HPDE6-E6E7 (cell line): ENCODE results near the gene SEC23A.
"Not testable (repeated sequence)": the region's sequence is repeated elsewhere in the genome, so short reads cannot be mapped to it uniquely, and the experiment has no call there.

Experiments used
- DNase-seq: peaks from one replicate; pipeline ENCODE4 v3.0.0; 2011; ENCODE audit warnings: missing footprints; ENCODE audit errors: extremely low spot score

SEC23A gene

GRCh38 chr14:39091716-39092115, 11.3 kb downstream of the SEC23A start:
- no peak for DNase-seq

DNA sequence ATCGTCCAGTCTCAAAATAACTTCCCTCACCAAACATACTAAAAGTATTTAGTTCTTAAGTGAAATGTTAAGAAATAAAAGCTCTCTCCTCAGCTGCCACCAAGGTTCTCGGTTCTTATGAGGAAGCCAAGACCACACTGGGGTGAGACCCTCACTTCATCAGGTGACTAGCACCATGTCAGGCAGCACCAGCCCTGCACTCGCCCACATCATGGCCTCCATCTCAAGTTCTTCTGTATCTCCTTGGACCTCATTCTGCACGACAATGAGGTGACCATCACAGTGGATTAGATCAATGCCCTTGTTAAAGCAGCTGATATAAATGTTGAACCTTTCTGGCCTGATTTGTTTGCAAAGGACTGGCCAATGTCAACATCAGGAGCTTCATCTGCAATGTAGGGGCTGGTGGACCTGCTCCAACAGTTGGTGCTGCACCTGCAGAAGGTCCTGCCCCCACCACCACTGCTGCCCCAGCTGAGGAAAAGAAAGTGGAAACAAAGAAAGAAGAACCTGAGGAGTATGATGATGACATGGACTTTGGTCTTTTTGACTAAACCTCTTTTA, 12.4 kb downstream of the SEC23A start:
- DNase-seq = no peak

DNA sequence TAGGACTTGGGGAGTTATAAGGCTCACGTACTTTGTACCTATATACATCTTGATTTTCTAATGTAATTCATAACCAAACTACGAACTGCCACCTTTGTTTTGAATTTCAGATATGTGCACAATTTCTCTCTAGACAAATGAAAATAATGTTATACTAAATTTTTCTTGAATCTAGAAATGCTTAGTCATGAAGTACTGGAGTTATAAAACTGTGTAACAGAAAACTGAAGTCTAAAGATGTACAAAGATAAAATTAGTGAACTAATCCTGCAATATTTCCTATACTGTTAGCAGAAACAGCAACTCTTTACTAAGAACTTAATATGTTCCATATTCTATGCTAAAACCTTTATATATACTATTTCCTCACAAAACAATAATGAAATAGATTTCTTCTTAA, 15.5 kb downstream of the SEC23A start:
- no peak for DNase-seq

- DNase-seq = no peak
These were observed 17.1 kb downstream of the SEC23A start for GRCh38 chr14:39085933-39086332.

- no peak for DNase-seq
These were observed 19.9 kb downstream of the SEC23A start for GRCh38 chr14:39083127-39083526.

DNA sequence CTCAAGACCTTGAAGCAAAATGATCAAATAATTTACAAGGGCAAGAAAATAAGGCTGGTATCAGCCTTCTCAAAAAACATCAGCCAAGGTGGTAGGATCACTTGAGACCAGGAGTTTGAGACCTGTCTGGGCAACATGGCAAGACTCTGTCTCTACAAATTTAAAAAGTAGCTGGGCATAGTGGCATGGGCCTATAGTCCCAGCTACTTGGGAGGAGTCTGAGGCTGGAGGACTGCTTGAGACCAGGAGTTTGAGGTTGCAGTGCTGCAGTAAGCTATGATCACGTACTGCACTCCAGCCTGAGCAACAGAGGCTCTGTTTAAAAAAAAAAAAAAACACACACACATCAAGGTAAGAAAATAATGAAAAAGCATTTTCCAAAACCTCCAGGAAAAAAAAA, 22.1 kb downstream of the SEC23A start:
- DNase-seq = no peak

DNA sequence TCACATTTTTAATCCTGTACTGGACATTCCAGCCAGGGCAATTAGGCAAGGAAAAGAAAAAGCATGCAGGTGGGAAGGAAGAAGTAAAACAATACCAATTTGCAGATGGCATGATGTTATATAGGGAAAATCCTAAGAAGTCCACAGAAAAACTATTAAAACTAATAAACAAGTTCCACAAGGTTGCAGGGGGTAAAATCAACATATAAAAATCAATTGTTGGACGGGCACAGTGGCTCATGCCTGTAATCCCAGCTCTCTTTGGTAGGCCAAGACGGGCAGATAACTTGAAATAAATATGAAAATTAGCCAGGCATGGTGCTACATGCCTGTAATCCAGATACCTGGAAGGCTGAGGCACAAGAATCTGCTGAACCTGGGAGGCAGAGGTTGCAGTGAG, 31.9 kb downstream of the SEC23A start:
- no peak for DNase-seq

- no peak for DNase-seq
These were observed 33.1 kb downstream of the SEC23A start for GRCh38 chr14:39069923-39070322.

GRCh38 chr14:39069169-39069805, 33.7 kb downstream of the SEC23A start:
- not testable (repeated sequence) for DNase-seq

GRCh38 chr14:39060818-39061437, 42.1 kb downstream of the SEC23A start:
- no peak for DNase-seq

DNA sequence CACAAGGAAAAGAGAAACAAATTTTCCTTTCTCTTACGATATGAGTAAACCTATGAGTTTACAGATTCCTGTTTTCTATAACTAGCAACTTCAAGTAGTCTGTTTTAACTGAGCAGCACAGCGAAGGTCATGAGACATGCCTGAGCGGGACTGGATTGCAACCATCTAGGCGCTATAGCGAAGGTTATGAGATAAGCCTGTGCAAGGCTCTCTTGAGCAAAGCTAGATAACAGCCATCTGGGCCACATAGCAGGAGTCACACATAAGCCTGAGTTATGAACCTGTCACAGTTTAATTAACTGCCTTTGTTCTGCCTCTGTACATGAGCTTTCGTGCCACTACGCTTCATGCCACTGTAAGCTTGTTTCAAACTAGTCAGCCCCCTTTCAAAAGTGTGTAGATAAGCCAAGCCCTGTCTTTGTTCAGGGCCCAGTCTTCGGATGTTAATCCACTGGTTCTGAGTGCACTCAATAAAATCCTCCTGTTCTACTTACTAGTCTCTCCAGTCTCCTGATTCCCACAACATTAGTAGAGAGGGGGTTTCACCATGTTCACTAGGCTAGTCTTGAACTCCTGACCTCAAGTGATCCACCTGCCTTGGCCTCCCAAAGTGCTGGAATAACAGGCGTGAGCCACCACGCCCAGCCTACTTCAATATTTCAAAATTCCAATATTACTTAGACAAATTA, 47.1 kb downstream of the SEC23A start:
- DNase-seq = no peak

DNA sequence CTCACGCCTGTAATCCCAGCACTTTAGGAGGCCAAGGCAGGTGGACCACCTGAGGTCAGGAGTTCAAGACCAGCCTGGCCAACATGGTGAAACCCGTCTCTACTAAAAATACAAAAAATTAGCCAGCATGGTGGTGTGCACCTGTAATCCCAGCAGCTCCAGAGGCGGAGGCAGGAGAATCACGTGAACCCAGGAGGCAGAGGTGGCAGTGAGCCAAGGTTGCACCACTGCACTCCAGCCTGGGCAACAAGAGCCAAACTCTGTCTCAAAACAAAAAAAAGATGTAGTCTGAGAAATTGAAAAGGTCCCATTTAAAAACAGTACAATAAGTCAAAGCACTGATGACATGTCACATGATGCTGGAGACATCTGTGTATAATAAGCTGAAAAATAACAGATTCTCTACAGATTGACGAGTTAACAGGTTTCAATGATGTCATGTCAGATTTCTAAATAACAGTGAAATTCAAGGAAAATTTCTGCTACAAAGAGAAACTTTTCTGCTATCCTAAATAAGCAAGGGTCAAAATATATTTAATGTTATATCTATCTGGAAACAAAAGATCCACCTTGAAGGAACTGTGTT, 50.1 kb downstream of the SEC23A start:
- DNase-seq = not testable (repeated sequence)

GRCh38 chr14:39050389-39050788, 52.6 kb downstream of the SEC23A start:
- peak; percentile 47 for DNase-seq

DNA sequence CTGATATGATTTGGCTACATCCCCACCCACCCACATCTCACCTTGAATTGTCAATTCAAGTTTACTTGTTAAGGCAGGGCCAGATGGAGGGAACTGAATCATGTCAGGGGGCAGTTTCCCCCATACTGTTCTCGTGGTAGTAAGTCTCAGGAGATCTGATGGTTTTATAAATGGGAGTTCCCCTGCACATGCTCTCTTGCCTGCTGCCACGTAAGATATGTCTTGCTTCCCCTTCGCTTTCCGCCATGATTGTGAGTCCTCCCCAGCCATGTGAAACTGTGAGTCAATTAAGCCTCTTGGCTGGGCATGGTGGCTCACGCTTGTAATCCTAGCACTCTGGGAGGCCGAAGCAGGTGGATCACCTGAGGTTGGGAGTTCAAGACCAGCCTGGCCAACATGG, 57.1 kb downstream of the SEC23A start:
- not testable (repeated sequence) for DNase-seq

GRCh38 chr14:39043352-39043943, 59.6 kb downstream of the SEC23A start:
- no peak for DNase-seq

- DNase-seq = no peak
These were observed 62.5 kb downstream of the SEC23A start for GRCh38 chr14:39040529-39040928.

- no peak for DNase-seq
These were observed 64.5 kb downstream of the SEC23A start for GRCh38 chr14:39038542-39038941.

DNA sequence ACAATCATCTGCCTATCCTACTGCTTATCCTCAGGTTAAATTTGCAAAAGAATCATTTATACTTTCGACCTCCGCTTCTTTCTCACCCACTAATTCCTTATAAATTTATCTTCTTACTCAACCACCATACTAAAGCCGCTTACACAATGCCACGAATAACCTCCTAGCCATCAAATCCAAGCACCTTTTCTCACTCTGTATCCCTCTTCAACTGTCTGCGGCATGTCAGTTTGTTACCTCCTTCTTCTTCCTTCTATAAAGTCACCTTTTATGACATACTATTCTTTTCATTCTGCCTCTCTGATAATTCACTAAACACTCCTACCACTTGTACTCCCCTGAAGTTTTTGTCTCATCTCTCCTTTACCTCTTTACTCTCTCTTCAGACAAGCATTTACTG, 66.3 kb downstream of the SEC23A start:
- no peak for DNase-seq

- DNase-seq = no peak
These were observed 67.7 kb downstream of the SEC23A start for GRCh38 chr14:39035336-39035735.

DNA sequence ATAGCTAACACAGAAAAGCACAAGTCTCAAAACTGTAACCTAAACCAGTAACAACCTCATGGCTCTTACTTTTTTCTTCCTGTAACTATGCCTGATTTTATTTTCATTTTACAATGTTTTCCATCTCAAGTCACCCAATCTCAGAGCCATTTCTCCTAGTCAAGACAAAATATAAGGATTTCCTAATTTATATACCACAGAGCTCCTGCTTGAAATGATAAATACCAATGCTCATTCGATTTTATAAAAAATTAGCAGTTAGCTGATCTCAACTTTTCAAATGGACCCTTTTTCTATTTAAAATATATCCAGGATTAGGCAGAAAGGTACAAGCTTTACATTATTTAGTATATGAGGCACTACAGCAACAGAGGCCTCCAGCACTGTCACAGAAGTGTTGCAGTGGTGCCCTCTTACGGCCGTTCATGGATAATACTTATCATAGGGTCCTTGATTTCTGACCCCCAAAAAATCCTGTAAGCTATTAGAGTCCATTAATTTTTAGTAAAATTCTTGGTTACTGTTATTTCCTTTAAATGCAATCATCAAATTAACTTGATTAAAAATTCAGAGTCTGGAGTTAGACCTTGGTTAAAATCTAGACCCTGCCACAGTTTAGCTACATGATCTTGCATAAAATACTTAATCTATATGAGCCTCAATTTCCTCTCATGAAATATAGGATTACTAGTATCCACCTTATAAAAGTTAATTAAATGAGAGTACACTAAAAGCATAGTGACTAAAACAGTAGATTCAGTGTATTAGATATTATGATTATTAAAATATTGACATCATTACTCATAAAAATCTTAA, 68.3 kb downstream of the SEC23A start:
- DNase-seq = no peak

DNA sequence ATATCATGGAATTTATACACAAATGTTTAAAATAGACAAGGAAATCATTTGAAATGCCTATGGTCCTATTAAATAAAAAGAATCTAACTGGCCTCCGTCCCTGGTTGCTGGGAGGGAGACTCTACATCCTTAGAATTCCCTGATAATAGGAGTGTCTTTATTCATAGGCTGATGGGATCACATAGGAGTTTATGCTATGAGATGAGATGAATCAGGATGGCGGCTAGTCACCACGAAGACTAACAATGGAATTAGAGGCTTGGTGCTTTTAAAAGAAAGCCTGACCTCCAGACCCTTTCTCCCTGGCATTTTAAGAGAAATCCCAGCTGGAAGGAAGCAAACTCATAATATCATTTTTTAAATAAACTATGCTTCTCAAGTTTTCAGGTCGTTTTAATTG, 69.7 kb downstream of the SEC23A start:
- DNase-seq = no peak
